ENCODE data around the gene ATP13A4.
A peak's percentile ranks its signal among the peaks of the same experiment; 100 is the strongest.

Gene ATP13A4

DNA sequence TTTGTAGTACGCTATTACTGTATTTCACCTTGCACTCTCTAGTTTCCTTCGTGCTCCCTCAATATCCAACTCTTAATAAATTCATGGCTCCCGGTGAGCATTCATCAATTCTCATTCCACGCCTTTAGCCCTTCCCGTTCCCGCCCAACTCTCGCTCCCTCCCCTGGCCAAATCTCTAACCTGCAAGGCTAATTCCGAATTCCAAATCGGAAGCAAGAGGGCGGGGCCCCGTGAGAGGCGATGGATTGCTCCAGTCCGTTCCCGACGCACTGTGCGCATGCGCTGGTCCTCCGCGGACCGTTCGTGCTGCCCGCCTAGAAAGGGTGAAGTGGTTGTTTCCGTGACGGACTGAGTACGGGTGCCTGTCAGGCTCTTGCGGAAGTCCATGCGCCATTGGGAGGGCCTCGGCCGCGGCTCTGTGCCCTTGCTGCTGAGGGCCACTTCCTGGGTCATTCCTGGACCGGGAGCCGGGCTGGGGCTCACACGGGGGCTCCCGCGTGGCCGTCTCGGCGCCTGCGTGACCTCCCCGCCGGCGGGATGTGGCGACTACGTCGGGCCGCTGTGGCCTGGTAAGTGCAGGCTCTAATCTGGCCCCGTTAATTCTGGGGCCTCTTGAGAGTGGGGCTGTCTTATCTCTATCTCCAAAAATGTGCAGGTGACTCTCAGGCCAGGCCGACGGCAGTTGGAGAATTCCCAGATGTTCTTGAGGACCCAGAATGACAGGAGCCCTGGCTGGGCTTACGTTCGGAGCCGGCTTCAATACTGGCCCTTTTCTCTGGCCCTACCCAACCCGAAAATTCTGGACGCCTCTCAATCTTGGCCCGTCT, 38.4 kb upstream of the ATP13A4 start, which contains the start of gene OPA1:
Gene OPA1, plus strand, starts transcription at position 368 of the 827 bp plus-strand sequence. Its CDS starts 170 bp downstream, at position 538.
- TF ChIP-seq, protein P1, sequence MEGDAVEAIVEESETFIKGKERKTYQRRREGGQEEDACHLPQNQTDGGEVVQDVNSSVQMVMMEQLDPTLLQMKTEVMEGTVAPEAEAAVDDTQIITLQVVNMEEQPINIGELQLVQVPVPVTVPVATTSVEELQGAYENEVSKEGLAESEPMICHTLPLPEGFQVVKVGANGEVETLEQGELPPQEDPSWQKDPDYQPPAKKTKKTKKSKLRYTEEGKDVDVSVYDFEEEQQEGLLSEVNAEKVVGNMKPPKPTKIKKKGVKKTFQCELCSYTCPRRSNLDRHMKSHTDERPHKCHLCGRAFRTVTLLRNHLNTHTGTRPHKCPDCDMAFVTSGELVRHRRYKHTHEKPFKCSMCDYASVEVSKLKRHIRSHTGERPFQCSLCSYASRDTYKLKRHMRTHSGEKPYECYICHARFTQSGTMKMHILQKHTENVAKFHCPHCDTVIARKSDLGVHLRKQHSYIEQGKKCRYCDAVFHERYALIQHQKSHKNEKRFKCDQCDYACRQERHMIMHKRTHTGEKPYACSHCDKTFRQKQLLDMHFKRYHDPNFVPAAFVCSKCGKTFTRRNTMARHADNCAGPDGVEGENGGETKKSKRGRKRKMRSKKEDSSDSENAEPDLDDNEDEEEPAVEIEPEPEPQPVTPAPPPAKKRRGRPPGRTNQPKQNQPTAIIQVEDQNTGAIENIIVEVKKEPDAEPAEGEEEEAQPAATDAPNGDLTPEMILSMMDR (IDR thresholded peaks at IDR 0.05; ENCODE audit: control insufficient read depth, extremely low read depth, insufficient read depth): peak; percentile 43
- H3K4me3 ChIP-seq (ENCODE audit: low read depth, low read length): peak within 1 kb of the TSS; percentile 72
- DNase-seq (ENCODE audit: low read depth): peak; percentile 98

DNA sequence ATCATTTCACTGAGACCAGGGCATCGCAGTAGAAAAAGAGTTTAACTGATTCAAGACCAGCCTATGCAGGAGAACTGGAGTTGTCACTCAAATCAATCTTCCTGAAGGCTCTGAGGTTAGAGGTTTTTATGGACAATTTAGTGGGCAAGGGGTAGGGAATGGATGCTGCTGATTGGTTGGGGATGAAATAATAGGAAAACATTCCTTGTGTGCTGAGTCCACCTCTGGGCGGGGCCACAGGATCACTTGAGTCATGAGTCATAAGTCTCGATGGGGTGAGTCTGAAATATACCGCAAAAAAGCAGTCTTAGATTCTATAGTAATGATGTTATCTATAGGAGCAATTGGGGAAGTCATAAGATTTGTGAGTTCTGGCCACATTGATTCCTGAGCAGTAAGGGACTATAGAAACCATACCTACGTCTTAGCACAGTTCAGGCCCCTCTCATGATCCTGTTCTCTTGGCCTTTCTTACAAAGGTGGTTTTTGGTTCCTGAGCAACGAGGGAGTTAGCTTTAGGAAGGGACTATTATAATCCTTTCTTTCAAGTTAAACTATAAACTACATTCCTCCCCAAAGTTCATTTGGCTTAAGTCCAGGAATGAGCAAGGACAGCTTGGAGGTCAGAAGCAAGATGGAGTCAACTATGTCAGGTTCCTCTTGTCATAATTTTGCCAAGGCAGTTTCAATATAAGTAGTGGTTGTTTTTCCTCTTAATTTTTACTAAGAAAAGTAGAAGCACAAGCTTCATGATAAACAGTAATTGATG, 35.6 kb upstream of the ATP13A4 start:
- no peak for DNase-seq (ENCODE audit: low read depth)
- H3K4me3 ChIP-seq (ENCODE audit: low read depth, low read length): no peak overlapping the region
- TF ChIP-seq, protein P1 (IDR thresholded peaks at IDR 0.05; ENCODE audit: control insufficient read depth, extremely low read depth, insufficient read depth): no peak

- H3K4me3 ChIP-seq (ENCODE audit: low read depth, low read length): no peak overlapping the region
- TF ChIP-seq, protein P1 (IDR thresholded peaks at IDR 0.05; ENCODE audit: control insufficient read depth, extremely low read depth, insufficient read depth): no peak
- no peak for DNase-seq (ENCODE audit: low read depth)
These were observed 34.9 kb upstream of the ATP13A4 start for GRCh38 chr3:193589616-193590015.

- TF ChIP-seq, protein P1 (IDR thresholded peaks at IDR 0.05; ENCODE audit: control insufficient read depth, extremely low read depth, insufficient read depth): no peak
- DNase-seq (ENCODE audit: low read depth): no peak
- H3K4me3 ChIP-seq (ENCODE audit: low read depth, low read length): no peak overlapping the region
These were observed 34.4 kb upstream of the ATP13A4 start for GRCh38 chr3:193589129-193589528.

DNA sequence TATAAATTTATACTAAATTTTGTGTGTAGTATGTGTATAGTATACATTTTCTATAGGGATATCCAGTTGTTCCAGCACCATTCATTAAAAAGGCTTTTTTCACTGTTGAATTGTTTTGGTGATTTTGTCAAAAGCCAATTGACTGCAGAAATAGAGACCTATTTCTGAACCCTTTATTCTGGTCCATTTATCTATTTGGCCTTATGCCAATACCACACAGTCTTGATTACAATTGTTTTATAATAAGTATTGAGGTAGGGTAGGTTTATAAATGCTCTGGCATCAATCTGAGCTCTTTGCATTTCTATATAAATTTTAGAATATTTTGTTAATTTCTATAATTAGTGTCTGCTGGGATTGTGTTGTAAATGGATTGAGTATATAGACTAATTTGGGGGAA, 31.8 kb upstream of the ATP13A4 start:
- TF ChIP-seq, protein P1 (IDR thresholded peaks at IDR 0.05; ENCODE audit: control insufficient read depth, extremely low read depth, insufficient read depth): no peak
- no peak for DNase-seq (ENCODE audit: low read depth)
- no peak overlapping the region for H3K4me3 ChIP-seq (ENCODE audit: low read depth, low read length)

DNA sequence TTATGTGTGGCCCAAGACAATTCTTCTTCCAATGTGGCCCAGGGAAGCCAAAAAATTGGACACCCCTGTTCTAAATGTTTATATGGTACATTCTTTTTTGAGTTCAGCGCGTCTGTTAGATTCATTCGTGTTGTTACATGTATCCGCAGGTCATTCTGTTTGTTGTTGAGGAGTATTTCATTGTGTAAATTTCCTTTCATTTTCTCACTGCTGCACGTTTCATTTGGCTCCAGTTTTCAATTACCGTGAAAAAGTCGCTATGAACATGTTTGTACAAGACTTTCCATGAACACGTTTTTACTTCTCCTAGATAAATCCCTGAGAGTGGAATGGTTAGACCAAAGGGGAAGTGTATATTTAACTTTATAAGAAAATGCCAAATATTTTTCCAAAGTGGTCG, 30.8 kb upstream of the ATP13A4 start:
- no peak for DNase-seq (ENCODE audit: low read depth)
- TF ChIP-seq, protein P1 (IDR thresholded peaks at IDR 0.05; ENCODE audit: control insufficient read depth, extremely low read depth, insufficient read depth): no peak
- H3K4me3 ChIP-seq (ENCODE audit: low read depth, low read length): no peak overlapping the region

Measured in LNCaP clone FGC (cell line).